ENCODE measurements around the gene UPF3A. TPM values are rescaled to one million over a fixed set of nuclear protein-coding genes. Genes with fewer than 3 reads are reported as not detected.

UPF3A gene
- total RNA-seq, 3 donors from 2014 or later (not counting 1 experiment from before 2014, with no cell fraction given): 37.8 to 66.5 (median 44.7) TPM

- peaks cover 32 to 52% of the 10 kb centered on the region in 2 donors for H3K4me1 Mint-ChIP-seq
- Histone ChIP-seq H3K4me1 (ENCODE audit: control insufficient read depth, insufficient read depth, low read length) (peaks cover 6% of the 10 kb centered on the region), H3K27ac (ENCODE audit: low read length) (no peak overlapping the region), H3K4me3 (ENCODE audit: low read length) (no peak overlapping the region), H3K27me3 (ENCODE audit: control insufficient read depth, insufficient read depth, low read length) (no peaks in the 10 kb centered on the region), H3K9me3 (ENCODE audit: control insufficient read depth, insufficient read depth, low read length) (no peaks in the 10 kb centered on the region), H3K36me3 (ENCODE audit: control insufficient read depth, insufficient read depth, low read length) (peaks cover 15% of the 10 kb centered on the region)
- H3K4me3 Mint-ChIP-seq: no peak overlapping the region
- DNase-seq: no peak
- intact Hi-C loops (cut with micrococcal nuclease): no loop called here
- H3K9me3 Mint-ChIP-seq: no peaks in the 10 kb centered on the region
- WGBS (ENCODE audit: insufficient coverage): 20% methylated on average over 1 of the region's 1 CpG
- no peaks in the 10 kb centered on the region for H3K27me3 Mint-ChIP-seq (ENCODE audit: low read depth in 2 of 2)
- TF ChIP-seq, protein P1, sequence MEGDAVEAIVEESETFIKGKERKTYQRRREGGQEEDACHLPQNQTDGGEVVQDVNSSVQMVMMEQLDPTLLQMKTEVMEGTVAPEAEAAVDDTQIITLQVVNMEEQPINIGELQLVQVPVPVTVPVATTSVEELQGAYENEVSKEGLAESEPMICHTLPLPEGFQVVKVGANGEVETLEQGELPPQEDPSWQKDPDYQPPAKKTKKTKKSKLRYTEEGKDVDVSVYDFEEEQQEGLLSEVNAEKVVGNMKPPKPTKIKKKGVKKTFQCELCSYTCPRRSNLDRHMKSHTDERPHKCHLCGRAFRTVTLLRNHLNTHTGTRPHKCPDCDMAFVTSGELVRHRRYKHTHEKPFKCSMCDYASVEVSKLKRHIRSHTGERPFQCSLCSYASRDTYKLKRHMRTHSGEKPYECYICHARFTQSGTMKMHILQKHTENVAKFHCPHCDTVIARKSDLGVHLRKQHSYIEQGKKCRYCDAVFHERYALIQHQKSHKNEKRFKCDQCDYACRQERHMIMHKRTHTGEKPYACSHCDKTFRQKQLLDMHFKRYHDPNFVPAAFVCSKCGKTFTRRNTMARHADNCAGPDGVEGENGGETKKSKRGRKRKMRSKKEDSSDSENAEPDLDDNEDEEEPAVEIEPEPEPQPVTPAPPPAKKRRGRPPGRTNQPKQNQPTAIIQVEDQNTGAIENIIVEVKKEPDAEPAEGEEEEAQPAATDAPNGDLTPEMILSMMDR (IDR thresholded peaks at IDR 0.05): no peak
- H3K36me3 Mint-ChIP-seq: peaks cover 1% of the 10 kb centered on the region
- no peak for ATAC-seq
- H3K27ac Mint-ChIP-seq: peak overlapping the region in 1 of 2 donors; percentile 37
Observed at GRCh38 chr13:114318624-114319023, 37.2 kb downstream of the UPF3A start.

- 99% methylated on average over 3 of the region's 3 CpGs for WGBS (ENCODE audit: insufficient coverage)
- TF ChIP-seq, protein P1 (IDR thresholded peaks at IDR 0.05): no peak
- H3K27ac ChIP-seq (ENCODE audit: low read length): no peak overlapping the region
- no peaks in the 10 kb centered on the region for H3K27me3 Mint-ChIP-seq (ENCODE audit: low read depth in 2 of 2)
- H3K27me3 ChIP-seq (ENCODE audit: control insufficient read depth, insufficient read depth, low read length): no peaks in the 10 kb centered on the region
- H3K4me1 ChIP-seq (ENCODE audit: control insufficient read depth, insufficient read depth, low read length): peaks cover 3% of the 10 kb centered on the region
- intact Hi-C loops (cut with micrococcal nuclease): no loop called here
- peaks cover 28 to 47% of the 10 kb centered on the region in 2 donors for H3K4me1 Mint-ChIP-seq
- no peak for ATAC-seq
- H3K9me3 ChIP-seq (ENCODE audit: control insufficient read depth, insufficient read depth, low read length): no peaks in the 10 kb centered on the region
- peak overlapping the region; percentile 29 to 37 for H3K27ac Mint-ChIP-seq
- no peaks in the 10 kb centered on the region for H3K9me3 Mint-ChIP-seq
- no peak overlapping the region for H3K4me3 Mint-ChIP-seq
- DNase-seq: no peak
- H3K36me3 ChIP-seq (ENCODE audit: control insufficient read depth, insufficient read depth, low read length): peaks cover 23% of the 10 kb centered on the region
- H3K36me3 Mint-ChIP-seq: peaks cover 10% of the 10 kb centered on the region
- H3K4me3 ChIP-seq (ENCODE audit: low read length): no peak overlapping the region
Observed at GRCh38 chr13:114319441-114319913, 38.1 kb downstream of the UPF3A start.

DNA sequence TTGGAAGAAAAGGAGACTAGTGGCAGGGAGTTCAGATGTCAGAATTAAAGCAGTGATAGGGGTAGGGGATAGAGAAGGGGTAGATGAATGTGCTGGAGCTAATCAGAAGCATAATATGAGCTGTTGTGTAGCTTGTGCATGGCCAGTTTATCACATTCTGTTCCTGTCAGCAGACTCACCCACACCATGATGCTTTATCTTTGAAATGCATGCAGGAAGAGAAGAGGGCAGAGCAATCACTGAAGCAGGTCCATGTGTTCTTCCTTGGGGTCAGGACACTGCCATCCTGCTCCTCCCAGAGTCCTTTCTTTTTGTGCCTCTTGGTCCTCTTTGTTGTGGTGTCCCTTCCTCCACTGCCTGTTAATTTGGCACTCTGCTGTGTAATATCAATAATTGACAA lies 38.7 kb downstream of the UPF3A start:
- Mint-ChIP-seq H3K27me3 (ENCODE audit: low read depth in 2 of 2) (no peaks in the 10 kb centered on the region), H3K4me3 (no peak overlapping the region), H3K36me3 (peaks cover 12% of the 10 kb centered on the region), H3K9me3 (no peaks in the 10 kb centered on the region), H3K4me1 (peaks cover 23 to 42% of the 10 kb centered on the region in 2 donors), H3K27ac (peak overlapping the region in 1 of 2 donors; percentile 29)
- TF ChIP-seq, protein P1 (IDR thresholded peaks at IDR 0.05): no peak
- ATAC-seq (no peak), DNase-seq (no peak)
- Histone ChIP-seq H3K9me3 (ENCODE audit: control insufficient read depth, insufficient read depth, low read length) (no peaks in the 10 kb centered on the region), H3K27ac (ENCODE audit: low read length) (no peak overlapping the region), H3K27me3 (ENCODE audit: control insufficient read depth, insufficient read depth, low read length) (no peaks in the 10 kb centered on the region), H3K4me3 (ENCODE audit: low read length) (no peak overlapping the region), H3K4me1 (ENCODE audit: control insufficient read depth, insufficient read depth, low read length) (peaks cover 3% of the 10 kb centered on the region), H3K36me3 (ENCODE audit: control insufficient read depth, insufficient read depth, low read length) (peaks cover 29% of the 10 kb centered on the region)
- intact Hi-C loops (cut with micrococcal nuclease): no loop called here

GRCh38 chr13:114321256-114321655 lies 39.9 kb downstream of the UPF3A start:
- Mint-ChIP-seq H3K27me3 (ENCODE audit: low read depth in 2 of 2) (no peaks in the 10 kb centered on the region), H3K4me3 (no peak overlapping the region), H3K9me3 (no peaks in the 10 kb centered on the region)

More at GRCh38 chr13:114321256-114321655, 39.9 kb downstream of the UPF3A start:
- H3K4me1 Mint-ChIP-seq: peaks cover 17 to 45% of the 10 kb centered on the region in 2 donors
- DNase-seq (no peak), ATAC-seq (no peak)
- Histone ChIP-seq H3K27ac (ENCODE audit: low read length) (no peak overlapping the region), H3K4me3 (ENCODE audit: low read length) (no peak overlapping the region), H3K9me3 (ENCODE audit: control insufficient read depth, insufficient read depth, low read length) (no peaks in the 10 kb centered on the region), H3K27me3 (ENCODE audit: control insufficient read depth, insufficient read depth, low read length) (no peaks in the 10 kb centered on the region), H3K4me1 (ENCODE audit: control insufficient read depth, insufficient read depth, low read length) (no peaks in the 10 kb centered on the region), H3K36me3 (ENCODE audit: control insufficient read depth, insufficient read depth, low read length) (peaks cover 35% of the 10 kb centered on the region)
- H3K36me3 Mint-ChIP-seq: peaks cover 19% of the 10 kb centered on the region
- TF ChIP-seq, protein P1 (IDR thresholded peaks at IDR 0.05): no peak
- intact Hi-C loops (cut with micrococcal nuclease): no loop called here
- H3K27ac Mint-ChIP-seq: no peak overlapping the region
- WGBS (ENCODE audit: insufficient coverage): 99% methylated on average over 3 of the region's 3 CpGs
